Measurements from ENCODE around the gene TXNRD1. TPM values are rescaled to one million over a fixed set of nuclear protein-coding genes. Genes with fewer than 3 reads are reported as not detected.
A peak's percentile ranks its signal among the peaks of the same experiment; 100 is the strongest.
"Not testable (repeated sequence)": the region's sequence is repeated elsewhere in the genome, so short reads cannot be mapped to it uniquely, and the experiment has no call there.

TXNRD1 gene
- total and polyA plus RNA-seq, 2 experiments from 2014 or later, result 43.5 to 74.9 TPM

GRCh38 chr12:104171785-104172569 is 43.6 kb upstream of the TXNRD1 start:
- TF ChIP-seq CTCF (IDR thresholded peaks at IDR 0.05; ENCODE audit: low read depth, low read length), result no peak
- H3K27ac ChIP-seq, result peak overlapping the region; percentile 37
- no peaks in the 10 kb centered on the region for H3K36me3 ChIP-seq
- DNase-seq (ENCODE audit: low read depth in 1 of 2, low spot score in 1 of 2), result peak in 1 of 2 donors; percentile 28
- no peaks in the 10 kb centered on the region for H3K27me3 ChIP-seq
- no peaks in the 10 kb centered on the region for H3K9me3 ChIP-seq (ENCODE audit: low read depth)
- no peak overlapping the region for H3K4me3 ChIP-seq
- H3K4me1 ChIP-seq (ENCODE audit: low read depth), result peaks cover 6% of the 10 kb centered on the region

DNA sequence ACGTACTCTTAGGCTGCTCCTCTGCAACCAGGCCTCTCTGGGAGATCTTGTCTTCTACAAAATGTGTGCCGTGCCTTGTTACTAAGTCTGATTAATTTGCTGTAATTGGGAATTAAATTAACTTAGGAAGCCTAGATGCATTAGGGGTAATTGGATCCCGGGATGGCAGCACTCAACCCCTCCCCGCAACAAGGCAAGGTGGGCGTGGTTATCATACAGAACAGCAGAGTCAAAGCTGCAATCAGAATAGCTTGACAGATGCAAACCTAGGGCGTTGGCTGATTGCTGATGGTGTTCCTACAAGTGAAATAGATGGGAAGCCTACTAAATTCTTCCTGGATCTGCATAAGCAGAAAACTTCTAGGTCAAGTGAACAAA is 43.0 kb upstream of the TXNRD1 start:
- Histone ChIP-seq H3K4me1 (ENCODE audit: low read depth) (peaks cover 6% of the 10 kb centered on the region), H3K4me3 (no peak overlapping the region), H3K9me3 (ENCODE audit: low read depth) (no peaks in the 10 kb centered on the region), H3K27me3 (no peaks in the 10 kb centered on the region), H3K36me3 (no peaks in the 10 kb centered on the region), H3K27ac (no peak overlapping the region)
- no peak for DNase-seq (ENCODE audit: low read depth in 1 of 2, low spot score in 1 of 2)
- TF ChIP-seq CTCF (IDR thresholded peaks at IDR 0.05; ENCODE audit: low read depth, low read length), result no peak

DNA sequence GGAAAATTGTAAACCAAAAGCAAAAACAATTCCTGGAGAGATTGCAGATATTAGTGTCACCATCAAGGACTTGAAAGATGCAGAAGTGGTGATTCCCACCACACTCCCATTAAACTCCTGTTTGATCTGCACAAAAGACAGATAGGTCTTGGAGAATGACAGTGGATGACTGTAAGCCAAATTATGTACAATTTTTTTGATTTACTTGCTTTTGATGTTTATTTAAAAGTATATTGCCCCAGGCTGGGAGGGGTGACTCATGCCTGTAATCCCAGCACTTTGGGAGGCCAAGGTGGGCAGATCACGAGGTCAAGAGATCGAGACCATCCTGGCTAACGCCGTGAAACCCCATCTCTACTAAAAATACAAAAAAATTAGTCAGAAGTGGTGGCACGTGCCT is 41.8 kb upstream of the TXNRD1 start:
- not testable (repeated sequence) for H3K4me3 ChIP-seq; H3K27me3 ChIP-seq; H3K36me3 ChIP-seq; H3K4me1 ChIP-seq (ENCODE audit: low read depth); H3K9me3 ChIP-seq (ENCODE audit: low read depth); DNase-seq (ENCODE audit: low read depth in 1 of 2, low spot score in 1 of 2); H3K27ac ChIP-seq

- Histone ChIP-seq H3K27ac (no peak overlapping the region), H3K4me3 (no peak overlapping the region), H3K9me3 (ENCODE audit: low read depth) (no peaks in the 10 kb centered on the region), H3K36me3 (no peaks in the 10 kb centered on the region), H3K4me1 (ENCODE audit: low read depth) (peaks cover 6% of the 10 kb centered on the region), H3K27me3 (no peaks in the 10 kb centered on the region)
- no peak for TF ChIP-seq CTCF (IDR thresholded peaks at IDR 0.05; ENCODE audit: low read depth, low read length)
- no peak for DNase-seq (ENCODE audit: low read depth in 1 of 2, low spot score in 1 of 2)
Measured at GRCh38 chr12:104175726-104176247, 39.8 kb upstream of the TXNRD1 start.

GRCh38 chr12:104177336-104177662 is 38.3 kb upstream of the TXNRD1 start:
- no peak overlapping the region for H3K4me3 ChIP-seq
- H3K27me3 ChIP-seq, result no peaks in the 10 kb centered on the region
- no peaks in the 10 kb centered on the region for H3K36me3 ChIP-seq
- H3K9me3 ChIP-seq (ENCODE audit: low read depth), result no peaks in the 10 kb centered on the region
- no peaks in the 10 kb centered on the region for H3K4me1 ChIP-seq (ENCODE audit: low read depth)
- TF ChIP-seq CTCF (IDR thresholded peaks at IDR 0.05; ENCODE audit: low read depth, low read length), result no peak
- DNase-seq (ENCODE audit: low read depth in 1 of 2, low spot score in 1 of 2), result no peak
- no peak overlapping the region for H3K27ac ChIP-seq

DNA sequence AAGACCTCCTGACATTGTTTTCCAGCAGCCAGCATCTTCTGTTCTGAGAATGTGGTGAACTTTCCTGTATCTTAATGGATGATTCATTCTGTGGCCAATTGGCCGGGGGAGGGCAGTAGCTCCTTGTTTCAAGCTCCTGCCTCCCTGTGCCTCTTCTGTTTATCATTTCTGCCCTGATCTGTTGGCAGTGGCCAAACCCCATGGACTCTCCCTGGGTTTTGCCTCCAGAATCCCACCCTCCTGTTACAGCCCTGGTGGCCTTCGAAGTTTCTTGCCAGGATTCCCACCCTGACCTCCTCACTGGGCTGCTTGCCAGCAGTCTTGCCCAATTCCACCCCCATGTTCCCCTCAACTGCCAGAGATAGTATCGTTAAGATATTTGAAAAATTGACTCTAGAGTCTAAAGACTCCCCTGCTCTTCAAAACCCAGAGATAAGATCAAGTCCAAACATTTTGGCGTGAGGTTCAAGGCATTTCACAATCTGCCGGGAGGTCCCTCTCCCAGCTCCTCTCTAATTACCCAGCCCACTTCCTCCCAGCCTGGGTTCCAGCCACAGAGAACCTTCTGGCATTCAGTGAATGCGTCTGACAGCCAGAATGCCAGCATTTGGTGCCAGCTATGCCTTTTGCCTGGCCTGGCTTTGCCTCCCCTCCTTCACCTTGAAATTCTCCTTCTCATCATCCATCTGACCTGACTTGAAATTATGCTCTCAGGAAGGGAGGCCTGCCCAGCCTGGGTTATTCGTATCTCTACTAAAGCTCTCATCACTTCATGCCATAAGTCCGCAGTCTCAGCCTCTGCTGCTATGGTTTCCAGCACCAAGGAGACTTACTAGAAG is 37.7 kb upstream of the TXNRD1 start:
- Histone ChIP-seq H3K27ac (no peak overlapping the region), H3K4me1 (ENCODE audit: low read depth) (no peaks in the 10 kb centered on the region), H3K36me3 (no peaks in the 10 kb centered on the region), H3K27me3 (no peaks in the 10 kb centered on the region), H3K4me3 (no peak overlapping the region), H3K9me3 (ENCODE audit: low read depth) (no peaks in the 10 kb centered on the region)
- peak in 1 of 2 donors; percentile 100 for DNase-seq (ENCODE audit: low read depth in 1 of 2, low spot score in 1 of 2)
- peak; percentile 48 for TF ChIP-seq CTCF (IDR thresholded peaks at IDR 0.05; ENCODE audit: low read depth, low read length)

Data from cardiac muscle cell (in vitro differentiated cells and primary cell).